Posterior cingulate gyrus (tissue), 11 donors: Measurements from ENCODE around the gene PROM2.
"Not testable (repeated sequence)": the region's sequence is repeated elsewhere in the genome, so short reads cannot be mapped to it uniquely, and the experiment has no call there.

Source experiments
- DNase-seq, 10 donors: peaks; one replicate each; pipeline versions ENCODE4 v3.0.0 to v3.0.0-alpha.2; 2020 to 2021; ENCODE audit warnings: mixed read lengths in 3 of 10
- intact Hi-C: fragments of 100-400 bp; cut with DNase I; formaldehyde crosslinking; loops from one replicate; pipeline ENCODE4 v1.15.1; 2023

The PROM2 gene

DNA sequence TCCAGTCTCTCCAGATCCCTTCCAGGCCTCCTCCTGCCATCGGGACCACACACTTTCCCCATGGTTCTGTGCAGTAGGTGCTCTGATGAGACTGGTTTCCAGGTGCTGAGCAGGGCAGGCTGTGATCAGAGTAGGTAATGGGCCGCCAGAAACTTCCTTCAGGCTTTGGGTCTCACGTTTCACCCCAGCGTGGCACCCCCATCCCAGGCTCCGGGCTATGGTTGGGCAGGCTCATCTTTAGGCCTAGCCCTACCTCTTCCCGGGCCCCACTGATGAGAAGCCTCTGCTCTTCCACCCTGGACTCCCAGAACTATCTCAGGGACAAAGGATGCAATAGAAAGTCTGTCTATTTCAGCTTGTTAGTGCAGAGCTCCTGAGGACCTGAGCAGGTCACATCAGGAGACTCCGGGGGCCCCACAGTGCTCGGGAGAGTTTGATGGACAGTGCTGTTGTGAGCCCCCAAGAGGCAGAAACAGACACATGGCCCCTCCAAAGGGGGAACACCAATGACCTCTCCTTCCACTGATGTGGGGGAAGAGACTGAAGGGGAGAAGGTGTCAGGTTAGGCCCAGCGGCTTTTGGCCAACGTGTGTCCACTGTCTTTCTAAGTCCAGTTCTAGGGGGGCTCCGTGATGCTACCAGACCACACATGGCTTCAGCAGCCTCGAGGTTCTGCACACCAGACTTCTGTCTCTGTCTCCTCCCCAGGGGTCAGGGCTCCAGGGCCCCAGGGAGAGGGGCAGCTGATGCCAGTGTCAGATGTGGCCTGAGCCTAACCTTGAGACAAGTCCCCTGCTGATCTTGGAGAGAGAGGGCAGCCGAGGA lies 5.8 kb upstream of the PROM2 start:
- intact Hi-C loops = no loop called here
- DNase-seq = peak in 4 of 10 donors; percentile 2 to 61 (median 4)

DNA sequence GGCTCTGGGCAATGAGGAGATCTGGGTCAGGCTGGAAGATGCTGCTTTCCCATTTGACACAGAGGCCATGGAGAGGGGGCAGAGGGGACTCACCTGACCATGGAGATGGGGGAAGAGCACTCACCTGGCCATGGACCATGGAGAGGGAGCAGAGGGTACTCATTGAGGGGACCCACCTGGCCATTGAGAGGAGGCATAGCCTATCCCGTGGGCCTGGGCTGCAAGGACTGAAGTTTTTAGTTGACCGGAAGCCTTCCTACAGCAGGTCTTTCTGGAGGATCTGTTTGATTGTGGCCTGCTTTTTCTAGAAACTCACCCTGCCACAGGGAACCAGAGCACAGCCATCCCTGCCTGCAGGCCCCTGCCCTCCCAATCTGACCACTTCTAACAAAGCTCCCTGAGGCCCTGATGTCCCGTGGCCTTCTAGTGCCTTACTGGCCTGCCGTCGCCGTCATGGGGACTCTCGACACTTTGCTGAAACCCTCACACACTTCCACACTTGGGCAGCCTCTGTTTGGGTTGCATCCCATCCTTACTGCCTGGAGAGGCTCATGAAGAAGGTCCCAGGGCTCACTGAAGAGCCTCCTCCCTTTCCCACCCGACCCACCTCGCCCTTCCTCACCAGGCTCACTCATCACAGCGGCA lies 5.1 kb upstream of the PROM2 start:
- DNase-seq = peak in 5 of 10 donors; percentile 3 to 67 (median 10)
- intact Hi-C loops = no loop called here

- intact Hi-C loops = not testable (repeated sequence)
- peak in 2 of 10 donors; percentile 5 to 41 for DNase-seq
These were observed 4.5 kb upstream of the PROM2 start for GRCh38 chr2:95269745-95270144.

DNA sequence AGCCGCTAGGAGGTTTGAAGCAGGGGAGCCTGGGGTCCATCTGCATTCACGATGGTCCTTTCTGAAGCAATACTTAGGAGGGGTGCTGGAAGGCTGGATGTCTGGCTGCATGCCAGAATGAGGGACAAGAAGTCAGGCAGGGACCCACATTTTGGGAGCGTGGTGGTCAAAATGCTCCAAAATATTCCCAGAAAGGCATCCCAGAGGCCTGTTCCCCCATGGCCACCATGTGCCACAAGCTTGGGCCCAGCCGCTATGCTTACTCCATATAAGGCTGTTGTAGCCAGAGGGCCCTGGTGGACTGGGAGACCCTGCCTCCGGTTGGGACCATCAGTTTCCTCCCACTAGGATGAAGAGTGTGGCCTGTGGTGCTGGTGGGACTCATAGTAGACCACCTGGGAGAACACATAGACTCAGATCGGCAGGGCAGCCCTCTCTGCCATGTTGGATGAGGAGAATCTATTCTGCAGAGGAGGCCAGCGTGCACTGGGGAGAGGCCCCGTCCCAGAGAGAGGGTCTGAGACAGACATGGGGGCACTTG lies 3.6 kb upstream of the PROM2 start:
- intact Hi-C loops = no loop called here
- DNase-seq = peak in 5 of 10 donors; percentile 2 to 54 (median 10)

GRCh38 chr2:95271381-95271971 lies 2.8 kb upstream of the PROM2 start:
- intact Hi-C loops = no loop called here
- peak in 4 of 10 donors; percentile 7 to 56 (median 22) for DNase-seq

- intact Hi-C loops = no loop called here
- DNase-seq = peak in 3 of 10 donors; percentile 3 to 55 (median 18)
These were observed 1.9 kb upstream of the PROM2 start for GRCh38 chr2:95272299-95272751.

- intact Hi-C loops = no loop called here
- DNase-seq = peak in 2 of 10 donors; percentile 0 to 2
These were observed 1.5 kb upstream of the PROM2 start for GRCh38 chr2:95272781-95273180.

- peak in 4 of 10 donors; percentile 1 to 78 (median 16) for DNase-seq
- intact Hi-C loops = no loop called here
These were observed 521 bp upstream of the PROM2 start for GRCh38 chr2:95273566-95274290.

DNA sequence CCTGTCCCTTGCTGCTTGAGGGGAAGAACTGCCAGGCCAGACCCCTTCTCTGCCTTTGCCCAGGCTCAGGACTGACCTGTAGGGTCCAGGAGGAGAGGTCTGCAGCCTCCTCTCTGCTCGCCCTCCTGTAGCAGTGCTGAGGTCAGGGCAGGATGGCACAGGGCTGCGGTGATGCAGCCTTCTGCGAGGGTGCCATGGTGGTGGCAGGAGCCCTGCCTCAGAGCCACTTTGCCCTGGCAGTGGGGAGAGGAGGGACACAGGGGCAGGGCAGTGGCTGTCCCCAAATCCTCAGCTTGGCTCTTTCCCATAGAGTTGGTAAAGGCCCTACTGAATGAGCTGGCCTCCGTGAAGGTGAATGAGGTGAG lies 884 bp downstream of the PROM2 start:
- peak in 4 of 10 donors; percentile 2 to 24 (median 4) for DNase-seq
- intact Hi-C loops = no loop called here

- peak in 6 of 10 donors; percentile 4 to 78 (median 32) for DNase-seq
- intact Hi-C loops = no loop called here
These were observed 1.5 kb downstream of the PROM2 start for GRCh38 chr2:95275601-95276243.

DNA sequence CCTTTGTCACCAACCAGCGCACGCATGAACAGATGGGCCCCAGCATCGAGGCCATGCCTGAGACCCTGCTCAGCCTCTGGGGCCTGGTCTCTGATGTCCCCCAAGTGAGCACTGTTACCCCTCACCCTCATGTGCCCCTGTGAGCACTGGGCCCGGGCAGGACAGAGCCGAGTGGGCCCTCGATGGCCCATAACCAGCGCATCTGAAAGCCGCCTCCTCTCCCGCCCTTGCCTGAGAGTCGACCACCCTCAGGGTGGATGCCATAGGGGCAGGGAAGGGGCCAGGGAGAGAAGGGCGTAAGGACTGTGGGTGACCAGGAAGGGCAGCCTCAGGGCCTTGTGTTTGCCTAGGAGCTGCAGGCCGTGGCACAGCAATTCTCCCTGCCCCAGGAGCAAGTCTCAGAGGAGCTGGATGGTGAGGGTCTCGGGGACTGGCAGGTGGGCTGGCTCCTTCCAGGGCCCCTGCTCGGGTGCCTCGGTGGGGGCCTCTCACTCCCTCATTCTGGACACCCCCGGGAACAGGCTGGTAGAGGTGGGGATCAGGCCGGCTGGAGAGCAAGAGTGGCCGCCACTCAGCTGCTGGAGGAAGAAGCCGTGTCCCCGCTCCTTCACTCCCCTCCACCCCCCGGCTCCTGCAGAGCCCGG lies 2.1 kb downstream of the PROM2 start:
- intact Hi-C loops = no loop called here
- peak in 4 of 10 donors; percentile 11 to 59 (median 43) for DNase-seq

- peak in 4 of 10 donors; percentile 20 to 79 (median 50) for DNase-seq
- intact Hi-C loops = no loop called here
These were observed 2.6 kb downstream of the PROM2 start for GRCh38 chr2:95276888-95277245.

DNA sequence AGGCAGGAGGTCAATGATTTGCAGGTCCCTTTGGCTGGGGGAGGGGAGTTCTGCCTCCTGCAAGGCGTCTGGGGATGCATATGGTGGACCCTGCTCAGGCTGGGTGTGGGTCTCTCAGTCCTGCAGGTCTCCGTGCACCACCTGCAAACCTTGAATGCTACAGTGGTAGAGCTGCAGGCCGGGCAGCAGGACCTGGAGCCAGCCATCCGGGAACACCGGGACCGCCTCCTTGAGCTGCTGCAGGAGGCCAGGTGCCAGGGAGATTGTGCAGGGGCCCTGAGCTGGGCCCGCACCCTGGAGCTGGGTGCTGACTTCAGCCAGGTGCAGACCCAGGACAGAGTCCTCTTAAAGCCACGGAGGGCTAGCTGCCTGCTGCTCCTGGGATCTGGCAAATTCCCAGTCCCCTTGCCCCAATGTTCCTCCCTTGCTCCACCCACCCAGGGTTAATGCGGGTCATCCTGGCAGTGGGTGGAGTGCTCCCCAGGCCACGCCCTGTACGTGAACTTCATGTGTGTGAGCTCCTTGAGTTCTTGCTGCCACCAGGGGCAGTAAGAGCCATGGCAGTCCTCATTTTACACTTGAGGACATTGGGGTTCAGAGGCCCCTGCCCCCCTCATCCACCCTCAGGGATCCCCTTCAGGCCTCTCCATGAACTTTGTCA lies 3.1 kb downstream of the PROM2 start:
- DNase-seq = peak in 4 of 10 donors; percentile 12 to 81 (median 46)
- intact Hi-C loops = no loop called here

DNA sequence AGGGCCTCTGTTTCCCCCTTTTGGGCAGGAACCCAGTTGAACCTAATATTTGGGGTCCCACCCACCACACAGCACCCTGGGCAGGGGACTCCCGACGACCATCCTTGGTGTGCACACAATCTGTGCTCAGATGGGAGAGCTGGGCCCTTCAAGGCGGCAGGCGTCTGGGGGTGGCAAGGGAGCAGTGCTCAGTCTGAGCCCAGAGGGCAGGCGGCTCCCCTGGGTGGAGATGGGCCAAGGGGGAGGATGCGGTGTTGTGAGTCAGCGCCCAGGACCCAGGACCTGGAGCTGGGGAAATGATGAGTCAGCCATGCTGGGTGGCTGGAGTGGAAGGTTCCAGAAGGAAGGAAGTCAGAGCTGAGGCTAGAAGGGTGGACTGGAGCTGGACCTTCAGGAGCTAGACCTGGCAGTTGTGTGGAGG lies 3.8 kb downstream of the PROM2 start:
- intact Hi-C loops = no loop called here
- peak in 4 of 10 donors; percentile 18 to 78 (median 58) for DNase-seq

- intact Hi-C loops = no loop called here
- DNase-seq = peak in 4 of 10 donors; percentile 16 to 67 (median 54)
These were observed 4.5 kb downstream of the PROM2 start for GRCh38 chr2:95278637-95279225.

- DNase-seq = peak in 4 of 10 donors; percentile 23 to 75 (median 34)
- intact Hi-C loops = no loop called here
These were observed 5.3 kb downstream of the PROM2 start for GRCh38 chr2:95279435-95280035.

GRCh38 chr2:95281071-95281470 lies 6.8 kb downstream of the PROM2 start:
- peak in 3 of 10 donors; percentile 31 to 76 (median 48) for DNase-seq
- intact Hi-C loops = no loop called here

DNA sequence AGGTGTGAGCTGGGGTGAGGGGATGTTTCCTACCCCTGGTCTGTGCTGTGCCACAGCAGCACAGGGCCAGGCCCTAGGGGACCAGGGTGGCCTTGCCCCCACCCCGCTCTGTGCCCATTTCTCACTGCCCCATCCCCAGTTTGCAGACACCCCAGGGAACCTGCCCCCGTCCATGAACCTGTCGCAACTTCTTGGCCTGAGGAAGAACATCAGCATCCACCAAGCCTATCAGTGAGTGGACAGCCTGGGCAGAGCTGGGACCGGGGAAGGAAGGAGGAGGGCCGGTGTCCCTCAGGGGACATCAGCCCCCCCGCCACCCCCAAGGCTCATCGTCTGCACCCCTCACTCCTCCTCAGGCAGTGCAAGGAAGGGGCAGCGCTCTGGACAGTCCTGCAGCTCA lies 7.5 kb downstream of the PROM2 start:
- intact Hi-C loops = no loop called here
- DNase-seq = no peak
